WERI-Rb-1 (cell line): Measurements from ENCODE around the gene TMEM37.

ENCODE experiments used
- DNase-seq: peaks from one replicate; pipeline ENCODE4 v3.0.0-alpha.2; 2020
- H3K27ac ChIP-seq: fragments of 250-450 bp; sonication (Bioruptor Pico); 2 replicates; pipeline ENCODE4 v1.5.1; 2020; ENCODE audit warnings: mild to moderate bottlenecking, moderate library complexity
- H3K27me3 ChIP-seq: fragments of 250-450 bp; sonication (Bioruptor Pico); 2 replicates; pipeline ENCODE4 v1.5.1; 2021; ENCODE audit warnings: mild to moderate bottlenecking, low read depth, moderate library complexity; ENCODE audit not compliant: insufficient read depth, severe bottlenecking
- H3K36me3 ChIP-seq: fragments of 250-450 bp; sonication (Bioruptor Pico); 2 replicates; pipeline ENCODE4 v1.5.1; 2020; ENCODE audit warnings: mild to moderate bottlenecking, moderate library complexity
- H3K4me3 ChIP-seq: 2 replicates; pipeline ENCODE4 v1.5.1; 2011; ENCODE audit warnings: low read depth, mild to moderate bottlenecking, control low read depth, low read length
- H3K9me3 ChIP-seq: fragments of 250-450 bp; sonication (Bioruptor Pico); 2 replicates; pipeline ENCODE4 v1.5.1; 2021; ENCODE audit warnings: mild to moderate bottlenecking, moderate library complexity; ENCODE audit not compliant: severe bottlenecking
- TF ChIP-seq, protein P1 (sequence below): IDR thresholded peaks from 2 replicates; pipeline ENCODE4 v1.5.1; 2011; ENCODE audit warnings: low read depth, mild to moderate bottlenecking, control low read depth, inconsistent platforms, low read length

The TMEM37 gene

DNA sequence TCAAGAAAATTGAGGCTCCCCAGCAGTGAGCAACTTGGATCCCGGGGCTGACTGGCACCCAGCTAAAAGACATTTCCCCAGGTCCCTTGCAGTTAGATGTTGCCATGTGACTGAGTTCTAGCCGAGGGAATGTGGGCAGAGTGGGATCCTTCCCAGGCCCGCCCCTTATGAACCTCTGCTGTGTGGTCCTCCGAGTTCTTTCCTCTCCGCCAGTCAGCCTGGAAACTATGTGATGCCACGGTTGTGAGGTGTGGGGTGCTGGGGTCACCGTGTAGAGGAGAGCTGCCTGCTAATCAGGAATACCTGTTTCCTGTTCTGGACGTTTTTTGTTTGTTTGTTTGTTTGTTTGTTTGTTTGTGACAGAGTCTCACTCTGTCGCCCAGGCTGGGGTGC, 45.5 kb downstream of the TMEM37 start:
- TF ChIP-seq, protein P1, sequence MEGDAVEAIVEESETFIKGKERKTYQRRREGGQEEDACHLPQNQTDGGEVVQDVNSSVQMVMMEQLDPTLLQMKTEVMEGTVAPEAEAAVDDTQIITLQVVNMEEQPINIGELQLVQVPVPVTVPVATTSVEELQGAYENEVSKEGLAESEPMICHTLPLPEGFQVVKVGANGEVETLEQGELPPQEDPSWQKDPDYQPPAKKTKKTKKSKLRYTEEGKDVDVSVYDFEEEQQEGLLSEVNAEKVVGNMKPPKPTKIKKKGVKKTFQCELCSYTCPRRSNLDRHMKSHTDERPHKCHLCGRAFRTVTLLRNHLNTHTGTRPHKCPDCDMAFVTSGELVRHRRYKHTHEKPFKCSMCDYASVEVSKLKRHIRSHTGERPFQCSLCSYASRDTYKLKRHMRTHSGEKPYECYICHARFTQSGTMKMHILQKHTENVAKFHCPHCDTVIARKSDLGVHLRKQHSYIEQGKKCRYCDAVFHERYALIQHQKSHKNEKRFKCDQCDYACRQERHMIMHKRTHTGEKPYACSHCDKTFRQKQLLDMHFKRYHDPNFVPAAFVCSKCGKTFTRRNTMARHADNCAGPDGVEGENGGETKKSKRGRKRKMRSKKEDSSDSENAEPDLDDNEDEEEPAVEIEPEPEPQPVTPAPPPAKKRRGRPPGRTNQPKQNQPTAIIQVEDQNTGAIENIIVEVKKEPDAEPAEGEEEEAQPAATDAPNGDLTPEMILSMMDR, result no peak
- Histone ChIP-seq H3K4me3 (no peak overlapping the region), H3K9me3 (no peaks in the 10 kb centered on the region), H3K27ac (no peak overlapping the region), H3K27me3 (no peaks in the 10 kb centered on the region), H3K36me3 (no peaks in the 10 kb centered on the region)
- DNase-seq, result no peak

- H3K4me3 ChIP-seq, result no peak overlapping the region
- no peaks in the 10 kb centered on the region for H3K27me3 ChIP-seq
- H3K27ac ChIP-seq, result no peak overlapping the region
- no peaks in the 10 kb centered on the region for H3K9me3 ChIP-seq
- H3K36me3 ChIP-seq, result no peaks in the 10 kb centered on the region
- DNase-seq, result no peak
- TF ChIP-seq, protein P1, result no peak
Measured at GRCh38 chr2:119478188-119478977, 46.7 kb downstream of the TMEM37 start.

GRCh38 chr2:119478978-119479295, 47.3 kb downstream of the TMEM37 start:
- H3K36me3 ChIP-seq, result no peaks in the 10 kb centered on the region

DNA sequence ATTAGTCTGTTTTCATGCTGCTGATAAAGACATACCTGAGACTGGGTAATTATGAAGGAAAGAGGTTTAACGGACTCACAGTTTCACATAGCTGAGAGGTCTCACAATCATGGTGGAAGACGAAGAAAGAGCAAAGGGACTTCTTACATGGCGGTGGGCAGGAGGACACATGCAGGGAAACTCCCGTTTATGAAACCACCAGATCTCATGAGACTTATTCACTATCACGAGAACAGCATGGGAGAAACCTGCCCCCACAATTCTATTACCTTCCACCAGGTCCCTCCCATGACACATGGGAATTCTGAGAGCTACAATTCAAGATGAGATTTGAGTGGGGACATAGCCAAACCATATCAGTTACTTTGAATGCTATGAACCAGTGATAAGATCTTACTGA, 48.5 kb downstream of the TMEM37 start:
- H3K27me3 ChIP-seq, result no peaks in the 10 kb centered on the region
- H3K36me3 ChIP-seq, result no peaks in the 10 kb centered on the region
- H3K27ac ChIP-seq, result no peak overlapping the region
- no peak for DNase-seq
- TF ChIP-seq, protein P1, result no peak
- no peak overlapping the region for H3K4me3 ChIP-seq
- no peaks in the 10 kb centered on the region for H3K9me3 ChIP-seq

More at GRCh38 chr2:119478978-119479295, 47.3 kb downstream of the TMEM37 start:
- Histone ChIP-seq H3K4me3 (no peak overlapping the region), H3K27me3 (no peaks in the 10 kb centered on the region), H3K9me3 (no peaks in the 10 kb centered on the region), H3K27ac (no peak overlapping the region)
- TF ChIP-seq, protein P1, result no peak
- no peak for DNase-seq

GRCh38 chr2:119480718-119481142, 49.1 kb downstream of the TMEM37 start:
- Histone ChIP-seq H3K27ac (no peak overlapping the region), H3K36me3 (no peaks in the 10 kb centered on the region), H3K27me3 (no peaks in the 10 kb centered on the region), H3K4me3 (no peak overlapping the region), H3K9me3 (no peaks in the 10 kb centered on the region)
- no peak for DNase-seq
- TF ChIP-seq, protein P1, result no peak
